HG02840 (cell line): ENCODE results near the gene CLMN.
"Not testable (repeated sequence)": the region's sequence is repeated elsewhere in the genome, so short reads cannot be mapped to it uniquely, and the experiment has no call there.

Source experiments
- ATAC-seq: cut with Tn5 transposase; IDR thresholded peaks from one replicate; pipeline ENCODE4 v1.9.1; 2021; ENCODE audit warnings: mild to moderate bottlenecking, moderate library complexity, moderate number of reproducible peaks; ENCODE audit not compliant: unreplicated experiment, low FRiP score

CLMN gene

GRCh38 chr14:95147597-95147996, 172.1 kb downstream of the CLMN start:
- no peak for ATAC-seq

GRCh38 chr14:95146079-95146771, 173.5 kb downstream of the CLMN start:
- no peak for ATAC-seq

- no peak for ATAC-seq
Measured at GRCh38 chr14:95144849-95145248, 174.9 kb downstream of the CLMN start.

DNA sequence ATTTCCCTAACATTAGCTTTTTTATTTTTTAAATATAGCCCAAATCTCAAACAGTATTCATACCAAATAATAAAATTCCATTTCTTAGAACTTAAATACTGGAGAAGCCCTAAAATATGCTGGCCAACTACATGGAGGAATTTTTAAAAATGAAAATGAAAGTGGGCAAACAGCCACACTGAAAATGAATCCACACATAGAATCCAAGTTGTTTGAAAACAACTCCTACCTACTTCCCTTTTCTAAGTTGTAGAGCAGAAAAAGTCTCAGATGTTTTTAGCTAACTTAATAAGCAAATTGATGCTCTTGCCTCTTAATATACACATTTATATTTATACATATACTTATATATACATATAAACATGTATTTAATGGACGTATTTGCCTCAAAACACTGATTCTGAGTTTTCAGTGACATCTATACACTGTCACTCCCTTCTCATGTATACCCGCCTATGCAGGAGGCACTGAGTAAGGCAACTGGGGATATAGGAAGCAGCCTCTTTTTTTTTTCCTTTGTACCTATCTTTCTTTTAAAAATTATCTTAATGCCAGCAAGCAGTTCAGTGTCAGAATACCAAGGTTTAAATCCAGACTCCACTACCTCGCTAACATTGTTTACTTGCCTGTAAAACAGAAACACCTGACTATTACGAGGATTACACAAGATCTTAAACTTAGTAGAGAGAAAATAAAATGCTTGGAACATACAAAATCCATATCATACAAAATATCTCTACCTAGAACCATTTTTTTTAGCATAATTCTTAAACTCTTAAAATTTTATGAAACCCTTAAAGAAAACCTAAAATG, 175.7 kb downstream of the CLMN start:
- ATAC-seq = no peak

DNA sequence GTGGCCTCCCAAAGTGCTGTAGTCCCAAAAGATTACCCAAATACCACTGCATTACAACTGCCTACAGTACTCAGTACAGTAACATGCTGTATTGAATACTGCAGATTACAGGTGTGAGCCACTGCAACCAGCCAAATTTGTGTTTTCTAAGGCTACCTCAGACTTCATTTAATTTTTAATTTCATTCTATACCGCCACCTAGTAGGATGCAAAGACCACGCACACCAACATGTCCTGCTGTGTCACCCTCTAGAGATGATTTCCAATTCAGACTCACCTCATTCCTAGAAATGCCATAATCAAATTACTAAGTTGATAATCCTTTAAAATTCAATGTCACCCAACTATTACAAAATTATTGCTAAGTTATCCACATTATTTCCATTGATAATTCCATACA, 177.5 kb downstream of the CLMN start:
- ATAC-seq = no peak

- ATAC-seq = no peak
Measured at GRCh38 chr14:95141684-95142083, 178.0 kb downstream of the CLMN start.

- ATAC-seq = no peak
Measured at GRCh38 chr14:95140060-95140858, 179.4 kb downstream of the CLMN start.

- ATAC-seq = no peak
Measured at GRCh38 chr14:95138876-95139275, 180.8 kb downstream of the CLMN start.

- not testable (repeated sequence) for ATAC-seq
Measured at GRCh38 chr14:95138455-95138854, 181.3 kb downstream of the CLMN start.

DNA sequence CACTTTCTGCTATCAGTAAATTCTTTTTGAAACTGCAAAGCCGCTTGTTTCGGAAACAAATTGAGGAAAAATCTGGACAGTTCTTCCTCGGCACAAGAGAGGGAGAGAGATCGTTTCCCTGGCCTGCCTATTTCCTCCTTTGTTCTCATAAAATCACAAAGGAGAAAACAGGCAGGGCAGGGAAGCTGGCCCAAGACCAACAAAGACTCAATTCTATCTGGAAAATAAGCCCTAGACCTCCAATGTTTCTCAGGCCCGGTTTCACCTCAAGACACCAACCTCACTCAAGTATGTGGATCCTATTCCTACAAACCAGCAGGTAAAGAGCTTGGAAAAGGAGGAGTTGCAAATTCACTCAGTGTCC, 181.9 kb downstream of the CLMN start:
- ATAC-seq = no peak

DNA sequence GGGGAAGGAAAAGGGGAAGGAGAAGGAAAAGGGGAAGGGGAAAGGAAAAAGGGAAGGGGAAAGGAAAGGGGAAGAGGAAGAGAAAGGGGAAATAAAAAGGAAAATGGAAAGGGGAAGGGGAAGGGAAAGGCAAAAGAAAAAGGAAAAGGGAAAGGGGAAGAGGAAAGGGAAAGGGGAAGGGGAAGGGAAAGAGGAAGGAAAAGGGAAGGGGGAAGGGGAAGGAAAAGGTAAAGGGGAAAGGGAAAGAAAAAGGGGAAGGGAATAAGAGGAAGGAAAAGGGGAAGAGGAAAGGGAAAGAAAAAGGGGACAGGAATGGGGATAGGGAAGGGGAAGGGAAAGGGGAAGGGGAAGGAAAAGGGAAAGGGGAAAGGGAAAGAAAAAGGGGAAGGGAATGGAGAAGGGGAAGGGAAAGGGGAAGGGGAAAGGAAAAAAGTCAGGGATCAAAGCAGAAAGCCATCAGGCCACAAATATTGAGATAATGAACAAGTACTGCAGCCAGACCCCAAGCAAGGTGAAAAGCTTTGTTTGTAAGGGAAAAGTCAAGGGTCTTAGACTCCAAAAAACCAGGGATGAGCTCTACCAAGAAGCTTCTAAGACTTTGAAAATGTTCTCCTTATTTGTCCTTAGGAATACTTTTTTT, 182.4 kb downstream of the CLMN start:
- no peak for ATAC-seq

- no peak for ATAC-seq
Measured at GRCh38 chr14:95136631-95137030, 183.1 kb downstream of the CLMN start.

DNA sequence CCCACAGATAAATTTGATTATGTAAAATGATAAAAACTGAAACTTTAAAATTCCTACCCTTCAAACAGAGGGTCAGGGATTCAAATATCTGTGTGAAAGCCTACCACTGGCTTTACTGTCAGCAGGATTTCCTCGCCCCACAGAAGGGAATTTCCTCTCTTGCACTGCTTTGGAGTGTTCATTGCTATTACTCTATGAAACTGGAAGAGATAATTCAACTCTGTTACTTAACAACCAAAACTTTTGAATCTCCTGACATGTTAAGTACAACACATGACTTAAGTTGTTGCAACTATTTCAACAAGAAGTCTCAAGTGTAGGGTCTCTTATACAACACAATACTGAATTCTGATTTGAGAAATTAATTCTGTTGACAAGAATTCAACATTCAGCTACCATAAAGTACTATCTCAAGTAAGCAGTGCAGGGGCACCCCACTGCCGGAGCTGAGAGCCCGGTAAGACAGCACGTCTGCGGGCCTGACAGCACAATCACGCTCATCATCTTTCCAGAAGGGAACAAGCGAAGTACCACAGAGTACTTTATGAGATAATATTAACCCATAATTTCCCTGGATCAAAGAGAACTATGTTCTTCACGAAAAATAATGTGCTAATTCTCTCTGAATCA, 185.3 kb downstream of the CLMN start:
- ATAC-seq = no peak

DNA sequence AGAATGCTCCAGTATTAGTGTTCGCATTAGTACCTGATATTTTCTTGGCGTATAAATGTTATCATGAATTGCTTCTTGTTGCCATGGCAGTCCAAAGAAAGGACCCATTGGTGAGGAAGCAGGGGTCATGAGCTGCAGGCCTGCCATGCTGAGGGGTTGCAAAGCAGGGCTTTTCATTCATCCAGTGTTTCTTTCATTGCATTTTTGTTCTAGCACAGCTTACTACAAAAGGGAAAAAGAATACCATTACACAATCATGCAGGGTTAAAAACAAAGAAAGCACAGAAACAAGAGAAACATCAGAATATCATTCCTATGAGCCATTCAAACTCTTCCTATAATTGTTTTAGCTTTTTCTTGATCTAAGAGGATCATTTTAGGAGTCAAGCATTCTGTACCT, 186.4 kb downstream of the CLMN start:
- no peak for ATAC-seq

DNA sequence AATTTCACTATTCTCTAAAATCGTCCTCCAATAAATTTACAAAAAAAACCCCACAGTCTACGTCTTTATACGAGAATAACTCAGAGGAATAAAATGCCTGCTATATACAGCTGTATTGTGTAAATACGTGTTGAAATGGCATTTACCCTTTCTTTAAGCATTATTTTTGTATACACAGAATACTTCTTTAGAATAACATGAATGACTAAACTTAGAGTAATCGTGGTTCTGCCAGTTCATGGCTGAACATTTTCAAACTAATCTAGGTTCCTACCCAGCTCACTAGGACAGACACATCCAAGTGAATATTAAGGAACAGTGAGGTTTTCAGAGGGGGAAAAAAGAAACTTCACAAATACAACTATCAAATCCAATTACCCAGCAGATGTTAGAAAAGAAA, 186.9 kb downstream of the CLMN start:
- ATAC-seq = no peak
